ENCODE data around the gene PHACTR2. TPM values are rescaled to one million over a fixed set of nuclear protein-coding genes. Genes with fewer than 3 reads are reported as not detected.

PHACTR2 gene
- total RNA-seq, 1 donor from 2014 or later: 71.0 TPM

- DNase-seq: no peak
- Histone ChIP-seq H3K36me3 (no peaks in the 10 kb centered on the region), H3K4me1 (peaks cover 79% of the 10 kb centered on the region), H3K27me3 (ENCODE audit: low read depth) (no peaks in the 10 kb centered on the region), H3K27ac (replicated peaks) (peak overlapping the region; percentile 98), H3K4me3 (no peak overlapping the region), H3K9me3 (replicated peaks) (no peaks in the 10 kb centered on the region)
- TF ChIP-seq CTCF (IDR thresholded peaks at IDR 0.05; ENCODE audit: borderline replicate concordance): no peak
- intact Hi-C loops (cut with micrococcal nuclease): loop anchor here (10.0 kb wide), 1 partner anchor 168 kb away; the partner anchor contains the start of gene LTV1
Observed at GRCh38 chr6:143676437-143677045, 1.2 kb upstream of the PHACTR2 start.

- Histone ChIP-seq H3K36me3 (no peaks in the 10 kb centered on the region), H3K27me3 (ENCODE audit: low read depth) (no peaks in the 10 kb centered on the region), H3K27ac (replicated peaks) (peak overlapping the region; percentile 98), H3K4me3 (peak overlapping the region; percentile 86), H3K9me3 (replicated peaks) (peaks cover 7% of the 10 kb centered on the region), H3K4me1 (peaks cover 86% of the 10 kb centered on the region)
- no peak for TF ChIP-seq CTCF (IDR thresholded peaks at IDR 0.05; ENCODE audit: borderline replicate concordance)
- intact Hi-C loops (cut with micrococcal nuclease): loop anchor here (10.0 kb wide), 1 partner anchor 167 kb away; the partner anchor contains the start of gene LTV1
- no peak for DNase-seq
Observed at GRCh38 chr6:143677577-143677890, 231 bp upstream of the PHACTR2 start.

- Histone ChIP-seq H3K4me1 (peaks cover 80% of the 10 kb centered on the region), H3K27ac (replicated peaks) (peak overlapping the region; percentile 98), H3K27me3 (ENCODE audit: low read depth) (no peaks in the 10 kb centered on the region), H3K9me3 (replicated peaks) (peaks cover 18% of the 10 kb centered on the region), H3K4me3 (peak overlapping the region; percentile 86), H3K36me3 (no peaks in the 10 kb centered on the region)
- TF ChIP-seq CTCF (IDR thresholded peaks at IDR 0.05; ENCODE audit: borderline replicate concordance): no peak
- no peak for DNase-seq
- intact Hi-C loops (cut with micrococcal nuclease): loop anchor here (10.0 kb wide), 1 partner anchor 166 kb away; the partner anchor contains the start of gene LTV1
Observed at GRCh38 chr6:143679041-143679440, 1.3 kb downstream of the PHACTR2 start.

GRCh38 chr6:143680141-143680540, 2.4 kb downstream of the PHACTR2 start:
- no peaks in the 10 kb centered on the region for H3K27me3 ChIP-seq (ENCODE audit: low read depth)
- intact Hi-C loops (cut with micrococcal nuclease): no loop called here
- TF ChIP-seq CTCF (IDR thresholded peaks at IDR 0.05; ENCODE audit: borderline replicate concordance): no peak

GRCh38 chr6:143682805-143683204, 5.0 kb downstream of the PHACTR2 start:
- TF ChIP-seq CTCF (IDR thresholded peaks at IDR 0.05; ENCODE audit: borderline replicate concordance): no peak
- H3K9me3 ChIP-seq (replicated peaks): peaks cover 18% of the 10 kb centered on the region
- H3K27ac ChIP-seq (replicated peaks): no peak overlapping the region
- intact Hi-C loops (cut with micrococcal nuclease): no loop called here
- DNase-seq: no peak
- H3K4me3 ChIP-seq: no peak overlapping the region
- peaks cover 65% of the 10 kb centered on the region for H3K4me1 ChIP-seq
- no peaks in the 10 kb centered on the region for H3K27me3 ChIP-seq (ENCODE audit: low read depth)
- H3K36me3 ChIP-seq: no peaks in the 10 kb centered on the region

More at GRCh38 chr6:143680141-143680540, 2.4 kb downstream of the PHACTR2 start:
- Histone ChIP-seq H3K27ac (replicated peaks) (peak overlapping the region; percentile 98), H3K36me3 (no peaks in the 10 kb centered on the region), H3K4me3 (peak overlapping the region; percentile 86), H3K9me3 (replicated peaks) (peaks cover 18% of the 10 kb centered on the region), H3K4me1 (peaks cover 76% of the 10 kb centered on the region)
- DNase-seq: no peak

Data from left ventricle myocardium inferior (tissue), 1 donor.